ENCODE data around the gene DEGS2.
A peak's percentile ranks its signal among the peaks of the same experiment; 100 is the strongest.

The DEGS2 gene

DNA sequence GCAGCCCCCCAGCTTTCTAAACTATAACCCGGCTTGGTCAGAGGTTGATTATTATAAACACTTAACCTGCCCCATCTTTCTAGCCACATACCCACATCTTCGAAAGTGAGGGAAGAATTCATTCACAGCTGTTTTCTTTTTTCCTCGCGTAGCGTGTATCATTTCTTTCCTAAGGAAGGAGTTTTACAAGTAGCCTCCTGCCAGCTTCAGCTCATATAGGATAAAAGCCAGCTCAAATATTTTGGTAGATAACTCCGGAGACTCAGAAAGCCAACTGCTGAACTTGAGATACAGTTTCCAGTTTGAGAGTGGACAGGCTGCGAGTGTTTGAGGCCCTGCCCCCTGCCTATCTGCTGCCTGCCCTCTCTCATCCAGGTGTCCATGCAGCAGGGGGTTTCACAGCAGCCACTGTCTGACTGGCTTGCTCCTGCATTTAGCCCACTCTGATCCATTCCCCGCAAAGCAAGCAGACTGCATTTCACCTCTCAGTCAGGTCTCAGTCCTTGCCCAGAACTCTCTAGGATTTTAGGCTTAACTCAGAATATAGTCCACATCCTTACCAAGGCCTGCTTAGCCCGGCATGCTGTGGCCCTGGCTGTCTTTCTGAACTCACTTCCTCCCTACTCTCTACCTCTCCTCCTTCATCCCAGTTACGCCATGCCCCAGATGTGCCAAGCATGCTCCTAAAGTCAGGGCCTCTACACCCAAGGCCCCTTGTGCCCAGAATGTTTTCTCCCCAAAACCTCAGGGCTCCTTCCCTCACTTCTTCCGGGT is 47.3 kb downstream of the DEGS2 start:
- TF ChIP-seq, protein P1, sequence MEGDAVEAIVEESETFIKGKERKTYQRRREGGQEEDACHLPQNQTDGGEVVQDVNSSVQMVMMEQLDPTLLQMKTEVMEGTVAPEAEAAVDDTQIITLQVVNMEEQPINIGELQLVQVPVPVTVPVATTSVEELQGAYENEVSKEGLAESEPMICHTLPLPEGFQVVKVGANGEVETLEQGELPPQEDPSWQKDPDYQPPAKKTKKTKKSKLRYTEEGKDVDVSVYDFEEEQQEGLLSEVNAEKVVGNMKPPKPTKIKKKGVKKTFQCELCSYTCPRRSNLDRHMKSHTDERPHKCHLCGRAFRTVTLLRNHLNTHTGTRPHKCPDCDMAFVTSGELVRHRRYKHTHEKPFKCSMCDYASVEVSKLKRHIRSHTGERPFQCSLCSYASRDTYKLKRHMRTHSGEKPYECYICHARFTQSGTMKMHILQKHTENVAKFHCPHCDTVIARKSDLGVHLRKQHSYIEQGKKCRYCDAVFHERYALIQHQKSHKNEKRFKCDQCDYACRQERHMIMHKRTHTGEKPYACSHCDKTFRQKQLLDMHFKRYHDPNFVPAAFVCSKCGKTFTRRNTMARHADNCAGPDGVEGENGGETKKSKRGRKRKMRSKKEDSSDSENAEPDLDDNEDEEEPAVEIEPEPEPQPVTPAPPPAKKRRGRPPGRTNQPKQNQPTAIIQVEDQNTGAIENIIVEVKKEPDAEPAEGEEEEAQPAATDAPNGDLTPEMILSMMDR (IDR thresholded peaks at IDR 0.05; ENCODE audit: insufficient read depth, low read depth, low read length, missing control alignments), result no peak
- no peak for DNase-seq (ENCODE audit: low read depth)
- no peak overlapping the region for H3K4me3 ChIP-seq (ENCODE audit: low read depth, low read length)

DNA sequence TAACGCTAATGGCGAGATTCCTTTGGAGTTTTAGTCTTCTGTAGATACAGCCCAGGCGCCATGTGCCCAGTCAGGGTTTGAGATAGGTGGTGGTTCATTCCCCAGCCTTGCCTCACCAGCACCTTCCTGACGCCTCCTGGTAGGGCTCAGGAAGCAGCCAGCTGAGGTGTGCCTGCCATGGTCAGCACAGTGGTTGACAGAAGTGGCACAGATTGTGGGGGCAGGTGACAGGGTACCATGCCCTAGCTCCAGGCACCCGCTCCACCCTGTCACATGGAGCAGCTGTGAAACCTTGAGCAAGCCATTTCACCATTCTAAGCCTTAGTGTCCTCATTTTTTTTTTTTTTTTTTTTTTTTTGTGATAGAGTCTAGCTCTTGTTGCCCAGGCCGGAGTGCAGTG is 48.6 kb downstream of the DEGS2 start:
- TF ChIP-seq, protein P1 (IDR thresholded peaks at IDR 0.05; ENCODE audit: insufficient read depth, low read depth, low read length, missing control alignments), result no peak
- DNase-seq (ENCODE audit: low read depth), result no peak
- no peak overlapping the region for H3K4me3 ChIP-seq (ENCODE audit: low read depth, low read length)

DNA sequence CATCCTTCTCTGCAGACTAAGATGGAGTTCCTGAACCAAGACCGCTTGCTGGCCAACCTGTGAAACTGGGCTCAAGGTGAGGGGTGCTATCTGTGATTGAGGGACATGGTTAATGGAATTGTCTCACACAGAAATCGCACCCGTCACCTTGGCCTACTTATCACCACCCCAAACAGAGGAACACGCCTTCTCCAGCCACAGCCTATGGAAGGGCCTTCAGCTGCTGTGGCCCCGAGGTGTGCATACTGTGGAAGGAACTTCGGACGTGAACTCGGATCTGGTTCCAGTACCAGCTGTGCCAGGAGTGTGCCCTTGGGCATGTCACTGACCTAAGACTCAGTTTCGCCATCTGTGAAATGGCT is 49.9 kb downstream of the DEGS2 start:
- no peak overlapping the region for H3K4me3 ChIP-seq (ENCODE audit: low read depth, low read length)
- no peak for DNase-seq (ENCODE audit: low read depth)
- TF ChIP-seq, protein P1 (IDR thresholded peaks at IDR 0.05; ENCODE audit: insufficient read depth, low read depth, low read length, missing control alignments), result no peak

DNA sequence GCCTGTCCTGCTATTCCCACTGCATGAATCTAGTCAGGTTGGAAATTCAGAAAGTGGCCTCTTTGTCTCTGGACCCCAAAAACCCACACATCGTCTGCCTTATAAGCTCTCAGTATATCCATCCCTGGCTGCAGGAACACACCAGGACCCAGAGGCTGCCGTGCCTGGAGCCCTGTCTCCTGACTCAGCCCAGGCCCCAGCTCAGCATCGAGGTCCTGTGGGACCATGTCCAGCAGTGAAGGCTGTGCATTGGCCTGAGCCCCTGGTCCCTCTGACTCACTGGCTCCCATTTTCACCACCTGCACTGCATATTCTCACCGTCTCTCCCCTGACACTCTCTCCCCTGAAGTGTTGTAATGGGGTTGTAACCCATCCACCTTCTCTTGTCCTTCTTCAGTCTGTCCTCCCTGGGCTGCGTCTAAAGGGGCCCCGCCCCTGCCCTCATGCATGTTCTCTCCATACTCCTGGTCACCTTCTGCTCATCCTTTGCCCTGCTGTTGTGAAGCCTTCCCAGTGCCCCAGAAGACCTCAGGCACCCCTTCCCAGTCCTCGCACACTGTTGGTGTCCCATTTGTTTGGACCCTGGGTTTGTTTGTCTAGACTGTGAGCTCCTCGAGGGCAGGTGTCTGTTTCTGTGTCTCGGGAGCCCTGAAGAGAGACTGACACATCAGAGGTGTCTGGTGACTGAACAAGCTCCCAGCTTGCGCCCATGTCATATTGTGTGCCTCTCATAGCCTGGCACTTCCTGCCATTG is 50.4 kb downstream of the DEGS2 start:
- no peak for DNase-seq (ENCODE audit: low read depth)
- TF ChIP-seq, protein P1 (IDR thresholded peaks at IDR 0.05; ENCODE audit: insufficient read depth, low read depth, low read length, missing control alignments), result no peak
- H3K4me3 ChIP-seq (ENCODE audit: low read depth, low read length), result no peak overlapping the region

DNA sequence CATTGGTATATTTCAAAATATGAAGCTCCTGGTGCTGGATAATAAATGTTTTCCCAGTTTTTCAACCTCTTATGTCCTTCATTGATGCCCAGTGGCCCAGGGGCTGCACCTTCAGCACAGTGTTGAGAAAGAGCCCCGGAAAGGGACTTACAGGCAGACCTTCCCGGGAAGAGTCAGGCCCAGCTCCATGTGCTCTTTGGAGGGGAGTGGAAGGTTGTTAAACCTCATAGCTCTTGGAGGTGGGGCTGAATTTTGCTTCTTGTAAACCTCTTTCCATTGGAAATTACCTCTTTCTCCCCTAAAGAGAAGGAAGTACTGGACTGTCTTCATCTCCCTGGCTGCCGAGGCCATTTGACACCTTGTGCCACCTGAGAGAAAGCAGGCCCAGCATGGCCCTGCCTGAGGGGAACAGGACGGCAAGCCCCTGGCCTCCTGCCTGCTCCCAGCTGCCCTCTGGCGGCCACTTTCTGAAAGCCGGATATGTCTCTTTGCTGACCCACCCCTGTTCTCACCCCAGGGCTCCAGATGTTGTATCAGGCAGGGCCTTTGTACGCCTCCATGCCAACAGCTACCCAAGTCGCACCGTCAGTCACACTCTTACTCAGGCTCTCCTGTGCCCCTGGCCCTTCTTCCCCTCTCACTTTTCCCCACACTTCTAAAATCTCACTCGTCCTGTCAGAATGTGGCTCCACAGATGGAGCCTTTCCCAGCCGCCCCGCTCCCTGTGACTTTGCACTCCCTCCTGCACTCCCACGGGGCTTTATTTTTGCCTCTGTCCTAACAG is 51.2 kb downstream of the DEGS2 start:
- TF ChIP-seq, protein P1 (IDR thresholded peaks at IDR 0.05; ENCODE audit: insufficient read depth, low read depth, low read length, missing control alignments), result peak; percentile 86
- no peak overlapping the region for H3K4me3 ChIP-seq (ENCODE audit: low read depth, low read length)
- DNase-seq (ENCODE audit: low read depth), result peak; percentile 79

DNA sequence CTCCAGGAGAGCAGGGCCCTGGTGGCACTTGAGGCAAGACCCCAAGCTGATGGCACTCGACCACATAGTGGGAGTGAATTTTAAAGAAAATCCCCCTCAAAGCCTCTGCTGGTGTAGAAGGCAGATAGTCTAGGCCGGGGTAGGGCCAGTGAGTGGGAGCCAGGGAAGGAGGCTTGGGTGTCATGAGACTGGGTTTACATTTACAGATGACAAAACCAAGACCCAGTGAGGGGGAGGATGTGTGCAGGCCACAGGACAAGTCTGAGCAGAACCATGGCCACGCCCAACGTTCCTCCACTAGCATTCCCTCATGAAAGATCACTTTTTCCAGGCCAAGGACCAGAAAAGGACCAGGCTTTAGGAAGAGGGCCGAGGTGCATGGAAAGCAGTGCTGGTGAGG is 52.2 kb downstream of the DEGS2 start:
- TF ChIP-seq, protein P1 (IDR thresholded peaks at IDR 0.05; ENCODE audit: insufficient read depth, low read depth, low read length, missing control alignments), result no peak
- DNase-seq (ENCODE audit: low read depth), result no peak
- H3K4me3 ChIP-seq (ENCODE audit: low read depth, low read length), result no peak overlapping the region

All from GM12865 (cell line).